Right renal pelvis (tissue), 4 donors: ENCODE data around the gene CAPN9. TPM values are rescaled to one million over a fixed set of nuclear protein-coding genes. Genes with fewer than 3 reads are reported as not detected.
"Not testable (repeated sequence)": the region's sequence is repeated elsewhere in the genome, so short reads cannot be mapped to it uniquely, and the experiment has no call there.

Source experiments
- DNase-seq, 4 donors: peaks; one replicate each; pipeline ENCODE4 v3.0.0-alpha.2; 2013; ENCODE audit warnings: low read depth in 4 of 4, low spot score in 3 of 4, missing footprints in 1 of 4
- polyA plus RNA-seq, 4 donors: library from polyadenylated mRNA; unstranded; fragments of 120-200 nt; gene quantifications; one replicate each; pipeline ENCODE4 v1.2.1, GENCODE V29; 2013; ENCODE audit not compliant: insufficient read length in 4 of 4

Gene CAPN9
- polyA plus RNA-seq, 4 donors: 0.35 to 2.5 (median 0.92) TPM

- no peak for DNase-seq
Observed at GRCh38 chr1:230709619-230710542, 37.3 kb upstream of the CAPN9 start.

GRCh38 chr1:230710543-230710904, 36.7 kb upstream of the CAPN9 start:
- no peak for DNase-seq

- DNase-seq: no peak
Observed at GRCh38 chr1:230711245-230711644, 35.9 kb upstream of the CAPN9 start.

GRCh38 chr1:230712470-230712942, 34.7 kb upstream of the CAPN9 start:
- DNase-seq: no peak

GRCh38 chr1:230713138-230713537, 34.0 kb upstream of the CAPN9 start:
- no peak for DNase-seq

- DNase-seq: no peak
Observed at GRCh38 chr1:230713547-230713914, 33.7 kb upstream of the CAPN9 start.

GRCh38 chr1:230713915-230714764, 33.0 kb upstream of the CAPN9 start, which contains the start of gene AGT:
Gene AGT, minus strand, starts transcription at chr1:230714122. Its CDS starts 3,299 bp downstream, at chr1:230710823.
- no peak for DNase-seq

- DNase-seq: no peak
Observed at GRCh38 chr1:230715510-230715909, 31.7 kb upstream of the CAPN9 start.

GRCh38 chr1:230716453-230716852, 30.7 kb upstream of the CAPN9 start:
- not testable (repeated sequence) for DNase-seq

- no peak for DNase-seq
Observed at GRCh38 chr1:230717251-230717650, 29.9 kb upstream of the CAPN9 start.

GRCh38 chr1:230721849-230722522, 25.2 kb upstream of the CAPN9 start:
- DNase-seq: not testable (repeated sequence)

GRCh38 chr1:230725256-230726012, 21.8 kb upstream of the CAPN9 start:
- no peak for DNase-seq

GRCh38 chr1:230728710-230729392, 18.3 kb upstream of the CAPN9 start:
- no peak for DNase-seq

GRCh38 chr1:230730977-230731376, 16.2 kb upstream of the CAPN9 start:
- DNase-seq: no peak

GRCh38 chr1:230735447-230735846, 11.7 kb upstream of the CAPN9 start:
- DNase-seq: no peak

- DNase-seq: no peak
Observed at GRCh38 chr1:230737622-230738262, 9.4 kb upstream of the CAPN9 start.

- no peak for DNase-seq
Observed at GRCh38 chr1:230739564-230740290, 7.5 kb upstream of the CAPN9 start.

GRCh38 chr1:230743899-230744298, 3.3 kb upstream of the CAPN9 start:
- no peak for DNase-seq
